B cell (primary cell): ENCODE data around the gene ZNF254.
"Not testable (repeated sequence)": the region's sequence is repeated elsewhere in the genome, so short reads cannot be mapped to it uniquely, and the experiment has no call there.

Source experiments
- EZH2 ChIP-seq: IDR thresholded peaks from 2 replicates; pipeline ENCODE4 v1.6.1; 2012; ENCODE audit warnings: borderline replicate concordance, low read depth, mild to moderate bottlenecking, moderate library complexity, low read length; ENCODE audit not compliant: insufficient read depth, poor library complexity, severe bottlenecking
- TF ChIP-seq, protein P1 (sequence below): fragments of 200-600 bp; IDR thresholded peaks from one replicate; pipeline ENCODE4 v1.8.0; 2022; ENCODE audit warnings: antibody characterized with exemption, mild to moderate bottlenecking

GRCh38 chr19:24041326-24041725 lies 45.7 kb upstream of the ZNF254 start:
- not testable (repeated sequence) for TF ChIP-seq EZH2
- TF ChIP-seq, protein P1, sequence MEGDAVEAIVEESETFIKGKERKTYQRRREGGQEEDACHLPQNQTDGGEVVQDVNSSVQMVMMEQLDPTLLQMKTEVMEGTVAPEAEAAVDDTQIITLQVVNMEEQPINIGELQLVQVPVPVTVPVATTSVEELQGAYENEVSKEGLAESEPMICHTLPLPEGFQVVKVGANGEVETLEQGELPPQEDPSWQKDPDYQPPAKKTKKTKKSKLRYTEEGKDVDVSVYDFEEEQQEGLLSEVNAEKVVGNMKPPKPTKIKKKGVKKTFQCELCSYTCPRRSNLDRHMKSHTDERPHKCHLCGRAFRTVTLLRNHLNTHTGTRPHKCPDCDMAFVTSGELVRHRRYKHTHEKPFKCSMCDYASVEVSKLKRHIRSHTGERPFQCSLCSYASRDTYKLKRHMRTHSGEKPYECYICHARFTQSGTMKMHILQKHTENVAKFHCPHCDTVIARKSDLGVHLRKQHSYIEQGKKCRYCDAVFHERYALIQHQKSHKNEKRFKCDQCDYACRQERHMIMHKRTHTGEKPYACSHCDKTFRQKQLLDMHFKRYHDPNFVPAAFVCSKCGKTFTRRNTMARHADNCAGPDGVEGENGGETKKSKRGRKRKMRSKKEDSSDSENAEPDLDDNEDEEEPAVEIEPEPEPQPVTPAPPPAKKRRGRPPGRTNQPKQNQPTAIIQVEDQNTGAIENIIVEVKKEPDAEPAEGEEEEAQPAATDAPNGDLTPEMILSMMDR: not testable (repeated sequence)
